Measurements from ENCODE around the gene PTH. TPM values are rescaled to one million over a fixed set of nuclear protein-coding genes. Genes with fewer than 3 reads are reported as not detected.

PTH gene
- total RNA-seq, 4 donors from 2014 or later: not detected

DNA sequence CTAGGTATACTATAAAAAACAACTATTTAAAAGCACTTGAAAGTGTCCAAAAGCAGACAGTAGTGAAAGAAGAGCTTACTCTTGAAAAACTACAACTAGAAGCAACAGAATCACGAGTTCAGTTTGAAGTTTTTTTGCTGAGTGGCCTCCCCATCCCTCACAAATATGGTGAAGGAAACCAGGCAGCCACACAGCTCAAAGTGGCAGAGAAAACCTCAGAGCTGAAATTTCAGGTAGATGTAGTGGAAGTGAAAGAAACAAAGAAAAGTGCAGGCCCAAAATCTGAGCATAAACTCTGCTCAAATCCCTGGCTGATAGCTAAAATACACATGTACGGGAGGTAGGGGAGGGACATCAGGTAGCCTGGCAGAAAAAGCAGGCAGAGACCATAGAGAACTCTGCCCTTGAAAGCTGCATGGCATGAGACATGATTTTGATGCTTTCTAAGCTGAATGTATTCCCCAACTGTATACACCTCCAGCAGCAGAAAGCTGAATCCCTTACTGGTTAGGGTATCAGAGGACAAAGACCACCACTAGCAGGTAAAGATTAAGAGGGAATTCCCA lies 44.9 kb downstream of the PTH start:
- TF ChIP-seq, protein P1, sequence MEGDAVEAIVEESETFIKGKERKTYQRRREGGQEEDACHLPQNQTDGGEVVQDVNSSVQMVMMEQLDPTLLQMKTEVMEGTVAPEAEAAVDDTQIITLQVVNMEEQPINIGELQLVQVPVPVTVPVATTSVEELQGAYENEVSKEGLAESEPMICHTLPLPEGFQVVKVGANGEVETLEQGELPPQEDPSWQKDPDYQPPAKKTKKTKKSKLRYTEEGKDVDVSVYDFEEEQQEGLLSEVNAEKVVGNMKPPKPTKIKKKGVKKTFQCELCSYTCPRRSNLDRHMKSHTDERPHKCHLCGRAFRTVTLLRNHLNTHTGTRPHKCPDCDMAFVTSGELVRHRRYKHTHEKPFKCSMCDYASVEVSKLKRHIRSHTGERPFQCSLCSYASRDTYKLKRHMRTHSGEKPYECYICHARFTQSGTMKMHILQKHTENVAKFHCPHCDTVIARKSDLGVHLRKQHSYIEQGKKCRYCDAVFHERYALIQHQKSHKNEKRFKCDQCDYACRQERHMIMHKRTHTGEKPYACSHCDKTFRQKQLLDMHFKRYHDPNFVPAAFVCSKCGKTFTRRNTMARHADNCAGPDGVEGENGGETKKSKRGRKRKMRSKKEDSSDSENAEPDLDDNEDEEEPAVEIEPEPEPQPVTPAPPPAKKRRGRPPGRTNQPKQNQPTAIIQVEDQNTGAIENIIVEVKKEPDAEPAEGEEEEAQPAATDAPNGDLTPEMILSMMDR (IDR thresholded peaks at IDR 0.05): no peak
- TF ChIP-seq POLR2A (IDR thresholded peaks at IDR 0.05) (no peak), POLR2AphosphoS5 (IDR thresholded peaks at IDR 0.05) (no peak)
- Histone ChIP-seq H3K27ac (no peak overlapping the region), H3K4me3 (no peak overlapping the region), H3K9me3 (no peaks in the 10 kb centered on the region), H3K27me3 (no peaks in the 10 kb centered on the region), H3K36me3 (no peaks in the 10 kb centered on the region), H3K4me1 (peaks cover 8% of the 10 kb centered on the region)
- DNase-seq (ENCODE audit: low spot score in 2 of 2): no peak
- WGBS: 95% methylated on average over 2 of the region's 2 CpGs

DNA sequence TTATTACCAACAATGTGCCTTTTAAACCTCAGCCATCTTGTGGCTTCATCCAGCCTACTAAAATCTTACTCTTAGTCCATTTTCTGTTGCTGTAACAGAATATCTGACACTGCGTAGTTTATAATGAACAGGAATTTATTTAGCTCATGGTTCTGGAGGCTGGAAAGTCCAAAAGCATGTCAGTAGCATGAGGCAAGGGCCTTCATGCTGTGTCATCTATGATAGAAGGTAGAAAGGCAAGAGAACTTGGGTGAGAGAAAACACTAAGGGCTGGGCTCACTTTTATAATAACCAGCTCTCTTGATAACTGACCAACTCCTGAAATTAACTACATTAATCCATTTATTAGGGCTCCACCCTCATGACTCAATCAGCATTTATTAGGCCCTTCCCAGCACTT lies 46.3 kb downstream of the PTH start:
- no peaks in the 10 kb centered on the region for H3K9me3 ChIP-seq
- 77% methylated on average over 1 of the region's 1 CpG for WGBS
- H3K4me1 ChIP-seq: peaks cover 8% of the 10 kb centered on the region
- TF ChIP-seq, protein P1 (IDR thresholded peaks at IDR 0.05): no peak
- TF ChIP-seq POLR2A (IDR thresholded peaks at IDR 0.05): no peak
- no peak for TF ChIP-seq POLR2AphosphoS5 (IDR thresholded peaks at IDR 0.05)
- TF ChIP-seq EP300 (IDR thresholded peaks at IDR 0.05): no peak
- H3K4me3 ChIP-seq: no peak overlapping the region
- H3K36me3 ChIP-seq: no peaks in the 10 kb centered on the region
- no peaks in the 10 kb centered on the region for H3K27me3 ChIP-seq
- no peak overlapping the region for H3K27ac ChIP-seq
- no peak for DNase-seq (ENCODE audit: low spot score in 2 of 2)

DNA sequence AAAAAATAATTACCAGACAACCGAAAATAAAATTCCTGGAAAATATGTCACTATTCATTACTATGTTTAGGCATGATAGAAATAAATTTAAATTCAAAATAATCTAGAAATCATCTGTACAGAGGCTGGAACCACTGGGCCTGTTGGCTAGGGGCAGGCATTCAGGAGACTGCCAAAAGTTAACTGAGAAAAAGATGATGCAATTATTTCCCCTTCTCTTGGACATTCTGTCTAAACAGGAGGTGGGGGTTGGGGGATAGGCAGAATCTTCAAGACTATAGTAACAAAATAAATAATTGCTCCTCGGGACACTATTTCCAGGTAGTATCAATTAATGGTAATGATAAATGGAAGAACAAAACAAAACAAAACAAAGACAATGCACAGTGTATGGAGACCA lies 46.9 kb downstream of the PTH start:
- no peak for DNase-seq (ENCODE audit: low spot score in 2 of 2)
- Histone ChIP-seq H3K4me1 (peaks cover 8% of the 10 kb centered on the region), H3K27ac (no peak overlapping the region), H3K4me3 (no peak overlapping the region), H3K27me3 (no peaks in the 10 kb centered on the region), H3K36me3 (no peaks in the 10 kb centered on the region), H3K9me3 (no peaks in the 10 kb centered on the region)
- TF ChIP-seq POLR2A (IDR thresholded peaks at IDR 0.05) (no peak), POLR2AphosphoS5 (IDR thresholded peaks at IDR 0.05) (no peak)
- WGBS: 44% methylated on average over 2 of the region's 2 CpGs

DNA sequence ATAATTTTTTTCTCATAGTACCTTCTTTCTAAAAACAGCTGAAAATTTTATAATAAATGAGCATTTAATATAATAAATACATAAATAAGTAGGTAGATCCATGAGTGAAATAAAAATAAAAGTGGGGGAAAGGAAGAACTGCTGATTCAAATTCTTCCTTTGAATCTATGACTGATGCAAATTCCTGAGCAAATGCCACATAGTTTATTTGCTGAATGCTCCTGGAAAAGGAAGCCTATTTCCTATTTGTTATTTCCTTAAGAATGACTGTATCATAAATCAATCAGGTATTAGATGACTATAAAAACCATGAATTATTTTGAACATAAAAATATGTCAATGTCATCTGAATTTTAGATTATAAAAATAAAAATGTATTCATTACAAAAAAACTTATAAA lies 49.4 kb downstream of the PTH start:
- Histone ChIP-seq H3K27me3 (no peaks in the 10 kb centered on the region), H3K36me3 (no peaks in the 10 kb centered on the region)

DNA sequence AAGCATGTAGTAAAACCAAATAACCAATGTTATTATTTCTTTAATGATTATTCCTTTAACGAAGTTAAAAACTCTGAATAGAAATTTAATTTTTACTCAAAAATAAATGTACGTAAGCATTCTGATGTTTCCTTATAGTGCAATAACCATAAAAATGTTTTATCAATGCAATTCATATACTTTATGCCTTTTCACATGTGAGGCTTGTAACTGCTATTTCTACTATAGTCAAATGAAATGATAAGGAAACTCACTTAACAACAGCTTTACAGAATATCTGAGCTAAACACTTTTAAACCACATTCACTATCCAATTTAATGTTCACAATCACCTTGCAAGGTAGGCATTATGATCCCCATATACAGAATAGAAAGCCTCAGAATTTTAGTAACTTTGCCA lies 50.2 kb downstream of the PTH start:
- no peaks in the 10 kb centered on the region for H3K36me3 ChIP-seq
- 95% methylated on average over 2 of the region's 2 CpGs for WGBS
- no peaks in the 10 kb centered on the region for H3K9me3 ChIP-seq
- peaks cover 9% of the 10 kb centered on the region for H3K4me1 ChIP-seq
- TF ChIP-seq EP300 (IDR thresholded peaks at IDR 0.05): no peak
- TF ChIP-seq POLR2AphosphoS5 (IDR thresholded peaks at IDR 0.05): no peak
- TF ChIP-seq, protein P1 (IDR thresholded peaks at IDR 0.05): no peak
- no peak for DNase-seq (ENCODE audit: low spot score in 2 of 2)
- H3K27ac ChIP-seq: no peak overlapping the region
- no peaks in the 10 kb centered on the region for H3K27me3 ChIP-seq
- no peak overlapping the region for H3K4me3 ChIP-seq

More for the DNA sequence above, 49.4 kb downstream of the PTH start:
- Histone ChIP-seq H3K4me1 (peaks cover 8% of the 10 kb centered on the region), H3K4me3 (no peak overlapping the region), H3K9me3 (no peaks in the 10 kb centered on the region), H3K27ac (no peak overlapping the region)
- TF ChIP-seq POLR2A (IDR thresholded peaks at IDR 0.05) (no peak), POLR2AphosphoS5 (IDR thresholded peaks at IDR 0.05) (no peak), EP300 (IDR thresholded peaks at IDR 0.05) (no peak)
- TF ChIP-seq, protein P1 (IDR thresholded peaks at IDR 0.05): no peak
- no peak for DNase-seq (ENCODE audit: low spot score in 2 of 2)

Other genes starting within 250 kb of the PTH start
- gene BMAL1, start 218.2 kb downstream of the PTH start, total RNA-seq: 100 to 1,000 TPM in 1 of 4 donors, 10 to 100 TPM in 3; 57.8 to 143 (median 80.8) TPM
- 10 to 100 TPM; 22.3 to 29.1 (median 25.7) TPM for gene BTBD10, start 32.8 kb downstream of the PTH start, total RNA-seq
- gene FAR1, start 172.7 kb upstream of the PTH start, total RNA-seq: 10 to 100 TPM in 3 of 4 donors, 1 to 10 TPM in 1; 9.8 to 29.0 (median 16.4) TPM

All from suprapubic skin (tissue), 4 donors.